ENCODE data around the gene DCXR.
A peak's percentile ranks its signal among the peaks of the same experiment; 100 is the strongest.

The DCXR gene

DNA sequence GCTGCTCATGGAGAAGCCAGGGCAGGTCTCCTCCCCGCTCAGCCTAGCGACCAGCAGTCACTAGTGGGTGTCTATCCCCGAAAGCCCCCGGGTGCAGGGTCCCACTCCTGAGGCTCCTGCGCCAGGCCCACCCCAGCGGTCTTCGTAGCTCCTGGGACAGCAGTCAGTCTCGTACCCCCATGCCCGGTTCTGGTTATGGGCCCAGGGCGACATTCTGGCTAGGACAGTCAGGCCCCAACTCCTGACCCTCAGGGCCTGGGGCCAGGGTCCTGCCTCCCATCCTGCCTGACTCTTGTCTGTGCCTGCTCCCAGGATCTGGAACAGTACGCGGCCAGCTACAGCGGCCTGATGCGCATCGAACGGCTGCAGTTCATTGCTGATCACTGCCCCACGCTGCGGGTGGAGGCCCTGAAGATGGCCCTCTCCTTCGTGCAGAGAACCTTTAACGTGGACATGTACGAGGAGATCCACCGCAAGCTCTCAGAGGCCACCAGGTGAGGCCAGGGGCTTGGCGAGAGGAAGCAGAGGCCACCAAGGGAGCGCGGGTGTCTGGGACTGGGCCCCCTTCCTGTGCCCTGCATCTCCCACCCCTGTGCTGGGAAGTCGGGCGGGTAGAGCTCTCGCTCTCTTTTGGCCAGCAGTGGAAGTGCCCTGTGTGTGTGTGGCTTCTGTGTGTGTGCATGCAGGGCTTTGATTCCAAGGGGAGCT, 16.2 kb upstream of the DCXR start:
- peak overlapping the region; percentile 77 for H3K4me3 ChIP-seq (ENCODE audit: low read depth, low read length)
- DNase-seq (ENCODE audit: low read depth): no peak
- TF ChIP-seq CTCF (conservative IDR thresholded peaks at IDR 0.05; ENCODE audit: low read depth, low read length): no peak

DNA sequence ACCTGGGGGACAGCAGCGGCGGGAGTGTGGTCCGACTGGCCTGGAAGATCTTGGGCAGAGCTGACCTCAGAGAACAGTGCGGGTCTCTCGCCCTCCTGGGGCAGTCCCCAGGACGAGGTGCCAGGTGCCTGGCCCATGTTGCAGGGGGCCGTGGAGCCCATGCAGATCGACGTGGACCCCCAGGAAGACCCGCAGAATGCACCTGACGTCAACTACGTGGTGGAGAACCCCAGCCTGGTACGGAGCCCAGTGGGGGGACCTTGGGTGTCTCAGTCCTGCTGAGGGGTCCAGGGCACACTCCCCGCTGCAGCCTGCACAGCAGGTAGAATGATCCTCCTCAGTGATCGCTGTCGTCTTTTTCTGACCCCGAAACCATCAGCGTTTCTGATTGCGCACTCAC, 15.6 kb upstream of the DCXR start:
- no peak for TF ChIP-seq CTCF (conservative IDR thresholded peaks at IDR 0.05; ENCODE audit: low read depth, low read length)
- peak overlapping the region; percentile 77 for H3K4me3 ChIP-seq (ENCODE audit: low read depth, low read length)

GRCh38 chr17:82052638-82053059, 15.2 kb upstream of the DCXR start:
- no peak for DNase-seq (ENCODE audit: low read depth)
- no peak for TF ChIP-seq CTCF (conservative IDR thresholded peaks at IDR 0.05; ENCODE audit: low read depth, low read length)
- peak overlapping the region; percentile 77 for H3K4me3 ChIP-seq (ENCODE audit: low read depth, low read length)

More for the DNA sequence above, 15.6 kb upstream of the DCXR start:
- no peak for DNase-seq (ENCODE audit: low read depth)

- no peak for TF ChIP-seq CTCF (conservative IDR thresholded peaks at IDR 0.05; ENCODE audit: low read depth, low read length)
- peak within 1 kb of the TSS; percentile 77 for H3K4me3 ChIP-seq (ENCODE audit: low read depth, low read length)
- peak; percentile 59 for DNase-seq (ENCODE audit: low read depth)
Measured at GRCh38 chr17:82051776-82052637, 14.5 kb upstream of the DCXR start, which contains the start of the genes GPS1 and RFNG. GPS1 (plus strand) TSS chr17:82051898; CDS start chr17:82051932, 34 bp downstream. RFNG (minus strand) TSS chr17:82051811; CDS start chr17:82051766, 45 bp downstream.

GRCh38 chr17:82050761-82051641, 13.5 kb upstream of the DCXR start:
- DNase-seq (ENCODE audit: low read depth): no peak
- peak overlapping the region; percentile 77 for H3K4me3 ChIP-seq (ENCODE audit: low read depth, low read length)
- no peak for TF ChIP-seq CTCF (conservative IDR thresholded peaks at IDR 0.05; ENCODE audit: low read depth, low read length)

DNA sequence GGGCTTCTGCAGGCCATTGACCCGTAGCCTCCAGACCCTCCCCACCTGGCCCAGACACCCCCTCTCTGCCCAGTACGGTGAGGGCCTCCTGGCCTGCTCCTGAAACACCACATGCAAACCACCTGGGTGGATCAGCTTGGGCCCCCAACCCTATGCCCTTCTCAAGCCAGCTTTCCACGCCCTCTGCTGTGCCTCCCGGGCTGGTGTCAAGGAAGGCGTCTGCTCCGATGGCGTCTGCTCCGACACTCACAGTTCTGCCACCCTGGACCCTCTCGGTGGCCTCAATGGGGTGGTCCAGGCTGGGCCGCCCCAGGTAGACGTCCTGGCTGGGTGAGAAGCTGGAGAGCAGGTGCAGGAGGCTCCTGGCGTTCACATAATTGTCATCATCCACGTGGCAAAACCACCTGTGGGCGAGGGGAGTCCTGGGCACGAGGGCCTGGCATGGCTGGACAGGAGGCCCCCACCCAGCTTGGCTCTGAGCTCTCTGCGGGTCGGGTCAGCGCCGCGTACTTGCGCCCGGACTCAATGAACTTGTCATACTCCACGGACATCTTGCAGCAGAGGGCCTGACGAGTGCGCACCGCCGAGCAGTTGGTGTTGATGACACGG, 12.8 kb upstream of the DCXR start:
- TF ChIP-seq CTCF (conservative IDR thresholded peaks at IDR 0.05; ENCODE audit: low read depth, low read length): no peak

More for the DNA sequence above, 12.8 kb upstream of the DCXR start:
- DNase-seq (ENCODE audit: low read depth): no peak
- H3K4me3 ChIP-seq (ENCODE audit: low read depth, low read length): peak overlapping the region; percentile 77

All from choroid plexus epithelial cell (primary cell).